K562 (cell line): ENCODE measurements around the gene ZNF787. TPM values are rescaled to one million over a fixed set of nuclear protein-coding genes. Genes with fewer than 3 reads are reported as not detected.

ENCODE experiments used
- ATAC-seq: fragments of 200-7000 bp; cut with Tn5 transposase; 3 replicates; pipeline ENCODE4 v1.9.1; 2020; ENCODE audit warnings: moderate library complexity
- BruUV-seq: library from RNA; stranded (reverse); fragments of 400-500 nt; replicated peaks from 2 replicates; lab custom pipeline; 2021; lab: Mats Ljungman, UMichigan
- CTCF ChIA-PET: fragments of 300-600 bp; formaldehyde crosslinking; extraction: SDS; loops from one replicate; lab custom pipeline; 2021; ENCODE audit warnings: low intra/inter-chr PET ratio; lab: Yijun Ruan, JAX
- POLR2A ChIA-PET: fragments of 300-600, 350-650 bp; sonication (Branson Sonifier 250); formaldehyde crosslinking; extraction: SDS; loops from one replicate; lab custom pipeline; 2021; ENCODE audit warnings: antibody characterized with exemption, inconsistent platforms; lab: Yijun Ruan, JAX
- DNase-seq, 4 experiments: peaks; one replicate each; pipeline versions ENCODE4 v3.0.0 to v3.0.0-alpha.2; 2011 to 2018; ENCODE audit warnings: low spot score in 3 of 4, mixed read lengths in 3 of 4; ENCODE audit errors: extremely low read depth in 1 of 4
- FAIRE-seq: peaks from 2 replicates; lab custom pipeline; 2011; peaks lifted over from hg19 to GRCh38; lab: Jason Lieb, UNC
- H2AFZ ChIP-seq: 2 replicates; pipeline ENCODE4 v1.6.0; 2011; ENCODE audit warnings: low read depth, low read length, control low read depth, inconsistent platforms
- H3K27ac ChIP-seq: fragments of 200-600 bp; 3 replicates; pipeline ENCODE4 v1.8.0; 2011; ENCODE audit warnings: low read depth, mild to moderate bottlenecking, control low read depth, inconsistent platforms, low read length, moderate library complexity, mixed read lengths; ENCODE audit errors: extremely low read depth
- H3K27me3 ChIP-seq, 2 experiments: fragments of 300-600 bp in 1 of 2; 2 replicates in 1 of 2; 3 replicates in 1 of 2; pipeline versions ENCODE4 v1.6.0 to v1.8.0; 2011; ENCODE audit warnings: inconsistent platforms in 2 of 2, low read length in 2 of 2, mild to moderate bottlenecking in 1 of 2, mixed read lengths in 1 of 2, moderate library complexity in 1 of 2; ENCODE audit not compliant: control insufficient read depth in 2 of 2, insufficient read depth in 2 of 2
- H3K36me3 ChIP-seq: fragments of 300-600 bp; 3 replicates; pipeline ENCODE4 v1.8.0; 2011; ENCODE audit warnings: mild to moderate bottlenecking, low read length, inconsistent platforms; ENCODE audit not compliant: control insufficient read depth, insufficient read depth
- H3K4me1 ChIP-seq, 2 experiments: fragments of 200-600 bp in 1 of 2; replicated peaks in 1 of 2; 2 replicates in 1 of 2; 3 replicates in 1 of 2; pipeline versions ENCODE4 v1.5.1 to v1.8.0; 2011; ENCODE audit warnings: inconsistent platforms in 2 of 2, low read length in 2 of 2, mild to moderate bottlenecking in 1 of 2, mixed read lengths in 1 of 2, moderate library complexity in 1 of 2; ENCODE audit not compliant: control insufficient read depth in 2 of 2, insufficient read depth in 2 of 2
- H3K4me2 ChIP-seq: 2 replicates; pipeline ENCODE4 v1.6.1; 2011; ENCODE audit warnings: low read length, control low read depth, inconsistent platforms, mixed read lengths; ENCODE audit not compliant: insufficient read depth
- H3K4me3 ChIP-seq: fragments of 200-600 bp; sonication (generic), shearing (Covaris generic); 2 replicates; pipeline ENCODE4 v1.5.1; 2016; ENCODE audit warnings: control low read depth, inconsistent platforms
- H3K79me2 ChIP-seq: fragments of 200-600 bp; 3 replicates; pipeline ENCODE4 v1.8.0; 2011; ENCODE audit warnings: low read length, inconsistent platforms; ENCODE audit not compliant: control insufficient read depth, insufficient read depth
- H3K9ac ChIP-seq, 2 experiments: 2 replicates each; pipeline versions ENCODE4 v1.6.0 to v1.6.1; 2011; ENCODE audit warnings: low read depth in 2 of 2, low read length in 2 of 2, control low read depth in 1 of 2, inconsistent platforms in 1 of 2, mild to moderate bottlenecking in 1 of 2, mixed read lengths in 1 of 2; ENCODE audit not compliant: insufficient read depth in 1 of 2
- H3K9me1 ChIP-seq: one replicate; pipeline ENCODE4 v1.6.0; 2011; ENCODE audit warnings: inconsistent platforms, mild to moderate bottlenecking, low read length, moderate library complexity; ENCODE audit not compliant: control insufficient read depth, insufficient read depth
- H3K9me3 ChIP-seq: replicated peaks from 2 replicates; pipeline ENCODE4 v1.5.1; 2011; ENCODE audit warnings: low read depth, low read length, inconsistent platforms; ENCODE audit not compliant: control insufficient read depth, insufficient read depth
- H4K20me1 ChIP-seq: replicated peaks from 2 replicates; pipeline ENCODE4 v1.6.1; 2011; ENCODE audit warnings: low read length, inconsistent platforms, mixed read lengths; ENCODE audit not compliant: control insufficient read depth, insufficient read depth
- ARID1B ChIP-seq: fragments of 450-650 bp; IDR thresholded peaks from 2 replicates; pipeline ENCODE4 v1.6.1; 2016; ENCODE audit warnings: antibody characterized with exemption, mild to moderate bottlenecking, inconsistent platforms
- ATF1 ChIP-seq, 2 experiments: fragments of 450-650 bp in 1 of 2; IDR thresholded peaks; 2 replicates each; pipeline ENCODE4 v1.6.1; 2016; ENCODE audit warnings: missing compliant biosample characterization in 1 of 2, missing genetic modification characterization in 1 of 2
- BHLHE40 ChIP-seq: IDR thresholded peaks from 2 replicates; pipeline ENCODE4 v1.6.1; 2011; ENCODE audit warnings: low read length, improper control_type of control experiment
- CBFB ChIP-seq: sonication (generic); formaldehyde crosslinking; IDR thresholded peaks from 2 replicates; pipeline ENCODE4 v1.4.0; 2020; ENCODE audit warnings: mild to moderate bottlenecking, missing genetic modification reagents
- CBX5 ChIP-seq: IDR thresholded peaks from 2 replicates; pipeline ENCODE4 v1.6.1; 2014; ENCODE audit warnings: low read depth, borderline replicate concordance
- HDAC3 ChIP-seq: fragments of 450-650 bp; IDR thresholded peaks from 2 replicates; pipeline ENCODE4 v1.6.1; 2018; ENCODE audit warnings: borderline replicate concordance, mild to moderate bottlenecking, moderate library complexity; ENCODE audit not compliant: partially characterized antibody
- HNRNPLL ChIP-seq: fragments of 200-400 bp; formaldehyde crosslinking; IDR thresholded peaks from 2 replicates; pipeline ENCODE4 v1.6.1; 2017; ENCODE audit warnings: low read length, low read depth, mild to moderate bottlenecking; ENCODE audit not compliant: poor library complexity, severe bottlenecking
- KAT8 ChIP-seq: fragments of 450-650 bp; IDR thresholded peaks from 2 replicates; pipeline ENCODE4 v1.6.1; 2016; ENCODE audit warnings: low read depth, mild to moderate bottlenecking
- KLF16 ChIP-seq: IDR thresholded peaks from 2 replicates; pipeline ENCODE4 v1.6.1; 2016; ENCODE audit warnings: antibody characterized with exemption
- LEF1 ChIP-seq: fragments of 450-650 bp; IDR thresholded peaks from 2 replicates; pipeline ENCODE4 v1.6.1; 2016; ENCODE audit warnings: mild to moderate bottlenecking
- PRPF4 ChIP-seq: fragments of 200-400 bp; formaldehyde crosslinking; IDR thresholded peaks from one replicate; pipeline ENCODE4 v1.6.1; 2017; ENCODE audit warnings: low read length, low read depth, mild to moderate bottlenecking; ENCODE audit not compliant: insufficient read depth, poor library complexity, severe bottlenecking
- SETDB1 ChIP-seq: IDR thresholded peaks from one replicate; pipeline ENCODE4 v1.6.1; 2012; ENCODE audit warnings: low read length, control low read depth, inconsistent platforms
- THRAP3 ChIP-seq: fragments of 450-650 bp; IDR thresholded peaks from 2 replicates; pipeline ENCODE4 v1.6.1; 2016; ENCODE audit warnings: mild to moderate bottlenecking, inconsistent platforms, borderline replicate concordance
- ZHX1 ChIP-seq: fragments of 150-350 bp; conservative IDR thresholded peaks from 2 replicates; pipeline ENCODE4 v1.6.1; 2014; ENCODE audit warnings: low read length
- ZNF174 ChIP-seq: fragments of 250-450 bp; sonication (Bioruptor Pico); IDR thresholded peaks from 2 replicates; pipeline ENCODE4 v1.4.0; 2020; ENCODE audit warnings: mild to moderate bottlenecking
- ZNF76 ChIP-seq: fragments of 250-450 bp; sonication (Bioruptor Pico); IDR thresholded peaks from 2 replicates; pipeline ENCODE4 v1.4.0; 2020; ENCODE audit warnings: mild to moderate bottlenecking, moderate library complexity, borderline replicate concordance
- ZNF778 ChIP-seq: fragments of 450-650 bp; formaldehyde crosslinking; IDR thresholded peaks from 2 replicates; pipeline ENCODE4 v1.4.0; 2020; ENCODE audit warnings: mild to moderate bottlenecking, moderate library complexity
- WGBS: fragments of 100-300 bp; shearing (Covaris generic); methylation state at CpG from one replicate; pipeline ENCODE4 v1.1.6; 2016; ENCODE audit warnings: low coverage, mixed read lengths; ENCODE audit not compliant: insufficient coverage; ENCODE audit errors: missing lambda C conversion rate; 5-methylcytosine and 5-hydroxymethylcytosine counted together
- in situ Hi-C: fragments of 300-500 bp; cut with MboI; formaldehyde crosslinking; loops from 4 replicates; pipeline ENCODE4 v1.15.0; 2018; ENCODE audit warnings: inconsistent platforms, mixed read lengths
- intact Hi-C: fragments of 100-400 bp; cut with micrococcal nuclease; formaldehyde crosslinking; loops from 2 replicates; pipeline ENCODE4 v1.14.2; 2022
- polyA plus RNA-seq, 8 experiments: library from polyadenylated mRNA; depleted of rRNA in 4 of 8; stranded (reverse) in 5 of 8; unstranded in 3 of 8; fragments of >200 nt; fragmentation: Nextera tagmentation in 2 of 8; fragmentation: Illumina TruSeq in 1 of 8; extraction: Ambion mirVana in 2 of 8; extraction: Trizol in 1 of 8; gene quantifications; 2 replicates each; pipeline versions ENCODE4 v1.2.1 to v1.2.3, GENCODE V29; 2011 to 2014; ENCODE audit warnings: inconsistent platforms in 1 of 8, missing spikeins in 1 of 8
- total RNA-seq, 7 experiments: library from RNA; depleted of rRNA in 6 of 7; stranded (reverse); fragments of >200 nt in 6 of 7; fragmentation: Illumina TruSeq in 2 of 7; extraction: Trizol in 2 of 7; gene quantifications; 2 replicates each; pipeline versions ENCODE4 v1.2.1 to v1.2.3, GENCODE V29; 2011 to 2021; ENCODE audit warnings: low replicate concordance in 1 of 7

Gene ZNF787
- total and polyA plus RNA-seq, 9 of the 15 experiments (the other 6 are each of a cell fraction or from before 2014, with no cell fraction given) = 0.45 to 77.6 (median 7.3) TPM

DNA sequence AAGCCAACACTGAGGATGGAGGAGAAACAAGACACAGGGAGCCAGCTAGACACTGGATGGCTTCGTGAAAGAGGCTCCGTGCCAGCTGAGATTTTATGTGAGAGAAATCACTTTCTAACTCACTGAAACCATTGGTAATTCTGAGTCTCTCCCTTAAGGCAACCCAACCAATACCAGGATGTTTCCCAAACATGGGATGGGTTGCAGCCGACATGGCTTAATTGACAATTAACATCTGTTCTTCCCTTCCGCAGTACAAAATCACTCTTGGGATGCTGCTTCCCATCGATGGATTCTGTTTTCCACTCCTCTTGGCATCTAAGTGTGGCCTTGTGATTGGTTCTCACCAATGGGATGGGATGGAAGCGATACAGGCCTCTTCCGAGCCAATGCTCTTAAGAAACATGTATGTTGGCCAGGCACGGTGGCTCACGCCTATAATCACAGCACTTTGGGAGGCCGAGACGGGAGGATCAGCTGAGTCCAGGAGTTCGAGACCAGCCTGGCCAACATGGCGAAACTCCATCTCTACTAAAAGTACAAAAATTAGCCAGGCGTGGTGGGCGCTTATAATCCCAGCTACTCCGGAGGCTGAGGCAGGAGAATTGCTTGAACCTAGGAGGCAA lies 2.3 kb upstream of the ZNF787 start:
- peaks cover 11% of the 10 kb centered on the region for H4K20me1 ChIP-seq
- no peak overlapping the region; a peak in 1 of 4 replicates for H3K9ac ChIP-seq
- BruUV-seq = no TSS peak
- no peaks in the 10 kb centered on the region for H3K27me3 ChIP-seq
- no peak for ATAC-seq
- 0 out of 2 replicates have a peak overlapping the region, but pooled peaks have one; percentile 44 for H2AFZ ChIP-seq
- H3K4me1 ChIP-seq = peaks cover 34 to 49% of the 10 kb centered on the region in 2 experiments
- peaks cover 6% of the 10 kb centered on the region for H3K9me1 ChIP-seq
- ChIA-PET POLR2A (interaction anchor here (0.9 to 1.7 kb wide), 3 partner anchors 13 to 23 kb away, joined by 4 read pairs; no protein-coding TSS in a partner anchor), CTCF (no interaction called here)
- no peaks in the 10 kb centered on the region for H3K9me3 ChIP-seq
- DNase-seq = no peak
- no peak for TF ChIP-seq ATF1 (CRISPR knock-in tag; IDR thresholded peaks at IDR 0.05)
- no peak for TF ChIP-seq ATF1 (tag; IDR thresholded peaks at IDR 0.05)
- TF ChIP-seq HNRNPLL = no peak
- no peak for TF ChIP-seq BHLHE40
- no peak for TF ChIP-seq CBX5
- no peak for TF ChIP-seq ZNF76
- no peak for TF ChIP-seq KLF16
- TF ChIP-seq ZNF778 (CRISPR knock-in tag) = no peak
- no peak for TF ChIP-seq CBFB (CRISPR knock-in tag)
- TF ChIP-seq PRPF4 = no peak
- no peak for TF ChIP-seq ZNF174 (CRISPR knock-in tag)
- TF ChIP-seq KAT8 = no peak
- no peak for TF ChIP-seq THRAP3
- TF ChIP-seq SETDB1 = no peak
- no peak for TF ChIP-seq ZHX1
- no peak for TF ChIP-seq ARID1B
- no peak for TF ChIP-seq LEF1
- no peak for TF ChIP-seq HDAC3
- FAIRE-seq = no peak
- H3K79me2 ChIP-seq = peaks cover 23% of the 10 kb centered on the region
- intact Hi-C loops (no loop called here), in situ Hi-C loops (no loop called here)
- no peak overlapping the region for H3K4me3 ChIP-seq
- WGBS = 90% methylated on average over 16 of the region's 16 CpGs
- H3K36me3 ChIP-seq = peaks cover 15% of the 10 kb centered on the region
- H3K4me2 ChIP-seq = no peak overlapping the region
- no peak overlapping the region for H3K27ac ChIP-seq
